Stimulated activated CD8-positive, alpha-beta memory T cell treated with anti-CD3 and anti-CD28 coated beads, Interleukin-15, amount 100 ng/mL, for 48 hours (primary cell): Measurements from ENCODE around the gene NOL9.
"Not testable (repeated sequence)": the region's sequence is repeated elsewhere in the genome, so short reads cannot be mapped to it uniquely, and the experiment has no call there.

ENCODE experiments used
- DNase-seq, 2 donors: peaks; one replicate each; pipeline ENCODE4 v3.0.0-alpha.2; 2020; ENCODE audit warnings: low read depth in 2 of 2

NOL9 gene

GRCh38 chr1:6503884-6504602 lies 50.3 kb downstream of the NOL9 start:
- DNase-seq, result no peak

- DNase-seq, result no peak
These were observed 52.1 kb downstream of the NOL9 start for GRCh38 chr1:6502000-6502891.

GRCh38 chr1:6501279-6501813 lies 53.0 kb downstream of the NOL9 start:
- no peak for DNase-seq

GRCh38 chr1:6500544-6501278 lies 53.6 kb downstream of the NOL9 start:
- no peak for DNase-seq

GRCh38 chr1:6499296-6499695 lies 55.0 kb downstream of the NOL9 start:
- DNase-seq, result no peak

- no peak for DNase-seq
These were observed 55.7 kb downstream of the NOL9 start for GRCh38 chr1:6498576-6499111.

- no peak for DNase-seq
These were observed 56.3 kb downstream of the NOL9 start for GRCh38 chr1:6497867-6498575.

- peak; percentile 20 to 25 for DNase-seq
These were observed 57.0 kb downstream of the NOL9 start for GRCh38 chr1:6497215-6497866.

GRCh38 chr1:6496890-6497214 lies 57.5 kb downstream of the NOL9 start:
- no peak for DNase-seq

- DNase-seq, result no peak
These were observed 58.0 kb downstream of the NOL9 start for GRCh38 chr1:6496365-6496721.

GRCh38 chr1:6495540-6496364 lies 58.6 kb downstream of the NOL9 start:
- no peak for DNase-seq

- DNase-seq, result no peak
These were observed 59.3 kb downstream of the NOL9 start for GRCh38 chr1:6495041-6495441.

- no peak for DNase-seq
These were observed 59.7 kb downstream of the NOL9 start for GRCh38 chr1:6494627-6495026.

GRCh38 chr1:6493834-6494223 lies 60.5 kb downstream of the NOL9 start:
- DNase-seq, result not testable (repeated sequence)

GRCh38 chr1:6491966-6492365 lies 62.3 kb downstream of the NOL9 start:
- no peak for DNase-seq

GRCh38 chr1:6491480-6491962 lies 62.8 kb downstream of the NOL9 start, which contains the start of gene PLEKHG5:
PLEKHG5 (minus strand) TSS chr1:6491667; CDS start chr1:6477571, 14,096 bp downstream.
- no peak for DNase-seq

- DNase-seq, result no peak
These were observed 63.2 kb downstream of the NOL9 start for GRCh38 chr1:6491081-6491449.

GRCh38 chr1:6490181-6491080 lies 63.9 kb downstream of the NOL9 start:
- peak; percentile 56 for DNase-seq

- peak; percentile 73 to 74 for DNase-seq
These were observed 64.5 kb downstream of the NOL9 start for GRCh38 chr1:6489799-6490180.
